ENCODE measurements around the gene USP12.

DNA sequence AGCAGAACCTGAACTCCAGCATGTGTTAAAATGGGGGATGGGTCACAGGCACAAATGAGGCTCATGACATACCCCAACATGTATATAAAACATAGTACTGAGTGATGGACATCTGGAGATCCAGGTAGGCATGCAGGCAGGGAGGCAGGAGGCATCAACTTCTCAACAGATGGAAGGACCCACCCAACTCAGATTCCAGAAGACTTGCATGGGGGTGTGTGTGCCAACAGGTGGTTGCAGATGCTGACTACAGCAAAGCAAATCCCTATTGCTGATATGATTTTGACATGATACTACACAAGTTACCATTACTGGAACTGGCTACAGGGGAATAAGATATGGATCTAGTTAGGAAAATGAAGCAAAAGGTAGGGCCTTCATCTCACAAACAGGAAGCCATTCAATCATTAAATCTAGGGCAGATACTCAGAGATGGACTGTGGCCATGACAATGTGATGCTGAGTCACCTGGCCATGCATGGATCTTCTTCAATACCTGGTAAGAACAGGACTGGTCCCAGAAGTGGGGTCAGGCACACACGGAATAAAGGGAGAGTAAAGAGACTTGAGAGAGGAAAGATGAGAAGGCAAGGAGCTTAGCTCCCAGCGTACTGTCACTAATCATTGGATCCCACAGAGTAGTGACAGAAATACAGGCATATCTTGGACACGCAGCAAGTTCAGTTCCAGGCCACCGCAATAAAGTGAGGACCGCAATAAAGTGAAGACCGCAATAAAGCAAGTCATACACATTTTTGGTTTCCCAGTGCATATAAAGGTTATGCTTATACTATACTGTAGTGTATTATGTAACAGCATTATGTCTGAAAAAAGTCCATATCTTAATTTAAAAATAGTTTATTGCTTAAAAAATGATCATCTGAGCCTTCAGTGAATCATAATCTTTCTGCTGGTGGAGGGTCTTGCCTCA is 91.3 kb downstream of the USP12 start:
- TF ChIP-seq, protein P1, sequence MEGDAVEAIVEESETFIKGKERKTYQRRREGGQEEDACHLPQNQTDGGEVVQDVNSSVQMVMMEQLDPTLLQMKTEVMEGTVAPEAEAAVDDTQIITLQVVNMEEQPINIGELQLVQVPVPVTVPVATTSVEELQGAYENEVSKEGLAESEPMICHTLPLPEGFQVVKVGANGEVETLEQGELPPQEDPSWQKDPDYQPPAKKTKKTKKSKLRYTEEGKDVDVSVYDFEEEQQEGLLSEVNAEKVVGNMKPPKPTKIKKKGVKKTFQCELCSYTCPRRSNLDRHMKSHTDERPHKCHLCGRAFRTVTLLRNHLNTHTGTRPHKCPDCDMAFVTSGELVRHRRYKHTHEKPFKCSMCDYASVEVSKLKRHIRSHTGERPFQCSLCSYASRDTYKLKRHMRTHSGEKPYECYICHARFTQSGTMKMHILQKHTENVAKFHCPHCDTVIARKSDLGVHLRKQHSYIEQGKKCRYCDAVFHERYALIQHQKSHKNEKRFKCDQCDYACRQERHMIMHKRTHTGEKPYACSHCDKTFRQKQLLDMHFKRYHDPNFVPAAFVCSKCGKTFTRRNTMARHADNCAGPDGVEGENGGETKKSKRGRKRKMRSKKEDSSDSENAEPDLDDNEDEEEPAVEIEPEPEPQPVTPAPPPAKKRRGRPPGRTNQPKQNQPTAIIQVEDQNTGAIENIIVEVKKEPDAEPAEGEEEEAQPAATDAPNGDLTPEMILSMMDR (IDR thresholded peaks at IDR 0.05): no peak
- TF ChIP-seq POLR2A (IDR thresholded peaks at IDR 0.05) (no peak), EP300 (IDR thresholded peaks at IDR 0.05) (no peak)

All from ovary (tissue), 3 donors.